CD14-positive monocyte (primary cell): ENCODE results near the gene PTPN2. TPM values are rescaled to one million over a fixed set of nuclear protein-coding genes. Genes with fewer than 3 reads are reported as not detected.
A peak's percentile ranks its signal among the peaks of the same experiment; 100 is the strongest.

Source experiments
- DNase-seq, 3 donors: peaks; one replicate each; pipeline ENCODE4 v3.0.0-alpha.2; 2011 to 2022
- H2AFZ ChIP-seq: 2 replicates; pipeline ENCODE4 v1.6.0; 2012; ENCODE audit warnings: mild to moderate bottlenecking, low read depth, low read length, inconsistent platforms; ENCODE audit not compliant: insufficient read depth, poor library complexity, severe bottlenecking
- H3K27ac ChIP-seq, 2 donors: 1 replicate in 1 of 2; 2 replicates in 1 of 2; pipeline ENCODE4 v1.5.1; 2012 to 2013; ENCODE audit warnings: low read length in 2 of 2, control low read depth in 1 of 2, inconsistent platforms in 1 of 2, low read depth in 1 of 2, mild to moderate bottlenecking in 1 of 2
- H3K27me3 ChIP-seq, 2 donors: one replicate each; pipeline versions ENCODE4 v1.6.0 to v1.6.1; 2011 to 2013; ENCODE audit warnings: low read length in 2 of 2; ENCODE audit not compliant: control insufficient read depth in 2 of 2, insufficient read depth in 2 of 2
- H3K36me3 ChIP-seq, 2 donors: replicated peaks in 1 of 2; 1 replicate in 1 of 2; 2 replicates in 1 of 2; pipeline versions ENCODE4 v1.5.1 to v1.6.1; 2012 to 2013; ENCODE audit warnings: low read length in 2 of 2, control low read depth in 1 of 2, inconsistent platforms in 1 of 2, mild to moderate bottlenecking in 1 of 2; ENCODE audit not compliant: insufficient read depth in 2 of 2, control insufficient read depth in 1 of 2
- H3K4me1 ChIP-seq, 2 donors: 1 replicate in 1 of 2; 2 replicates in 1 of 2; pipeline versions ENCODE4 v1.5.1 to v1.6.1; 2012 to 2013; ENCODE audit warnings: low read length in 2 of 2, control low read depth in 1 of 2, inconsistent platforms in 1 of 2, mild to moderate bottlenecking in 1 of 2, moderate library complexity in 1 of 2; ENCODE audit not compliant: insufficient read depth in 2 of 2, control insufficient read depth in 1 of 2
- H3K4me2 ChIP-seq: replicated peaks from 2 replicates; pipeline ENCODE3; 2012; ENCODE audit warnings: low read length, moderate library complexity, mild to moderate bottlenecking; ENCODE audit not compliant: poor library complexity, severe bottlenecking; ENCODE audit errors: extremely low read depth
- H3K4me3 ChIP-seq, 3 experiments: fragments of 200-600 bp in 1 of 3; sonication (generic) in 1 of 3; replicated peaks in 1 of 3; 1 replicate in 2 of 3; 2 replicates in 1 of 3; pipeline ENCODE4 v1.5.1; 2011 to 2013; ENCODE audit warnings: low read length in 3 of 3, mild to moderate bottlenecking in 3 of 3, control low read depth in 2 of 3, low read depth in 2 of 3, inconsistent platforms in 1 of 3, moderate library complexity in 1 of 3
- H3K79me2 ChIP-seq: 2 replicates; pipeline ENCODE4 v1.6.0; 2012; ENCODE audit warnings: mild to moderate bottlenecking, control low read depth, inconsistent platforms, low read length, moderate library complexity; ENCODE audit not compliant: insufficient read depth
- H3K9ac ChIP-seq: 2 replicates; pipeline ENCODE4 v1.6.0; 2017; ENCODE audit warnings: low read length, mild to moderate bottlenecking; ENCODE audit not compliant: insufficient read depth, poor library complexity, severe bottlenecking
- H3K9me3 ChIP-seq, 2 donors: replicated peaks in 1 of 2; 1 replicate in 1 of 2; 2 replicates in 1 of 2; pipeline versions ENCODE4 v1.5.1 to v1.6.1; 2012 to 2013; ENCODE audit warnings: low read length in 2 of 2, control low read depth in 1 of 2; ENCODE audit not compliant: control insufficient read depth in 1 of 2, insufficient read depth in 1 of 2
- H4K20me1 ChIP-seq: 2 replicates; pipeline ENCODE4 v1.6.0; 2012; ENCODE audit warnings: mild to moderate bottlenecking, low read length, control low read depth, moderate library complexity; ENCODE audit not compliant: insufficient read depth
- H3K27ac Mint-ChIP-seq, 7 donors: one replicate each; pipeline ENCODE4 v1.8.0; 2020; ENCODE audit warnings: mild to moderate bottlenecking in 7 of 7, mixed read lengths in 7 of 7, moderate library complexity in 6 of 7, inconsistent platforms in 2 of 7
- H3K27me3 Mint-ChIP-seq, 3 donors: one replicate each; pipeline ENCODE4 v1.8.0; 2021 to 2022; ENCODE audit warnings: low read depth in 3 of 3, mild to moderate bottlenecking in 3 of 3, mixed read lengths in 3 of 3, moderate library complexity in 3 of 3, inconsistent platforms in 1 of 3
- H3K36me3 Mint-ChIP-seq, 2 donors: one replicate each; pipeline ENCODE4 v1.8.0; 2020; ENCODE audit warnings: mixed read lengths in 2 of 2, inconsistent platforms in 1 of 2, mild to moderate bottlenecking in 1 of 2
- H3K4me1 Mint-ChIP-seq: one replicate; pipeline ENCODE4 v1.8.0; 2020; ENCODE audit warnings: mild to moderate bottlenecking, mixed read lengths
- H3K4me3 Mint-ChIP-seq, 2 donors: one replicate each; pipeline ENCODE4 v1.8.0; 2020; ENCODE audit warnings: mild to moderate bottlenecking in 2 of 2, mixed read lengths in 2 of 2, moderate library complexity in 1 of 2
- H3K9me3 Mint-ChIP-seq, 7 donors: one replicate each; pipeline ENCODE4 v1.8.0; 2020 to 2022; ENCODE audit warnings: mixed read lengths in 7 of 7, mild to moderate bottlenecking in 6 of 7, moderate library complexity in 6 of 7, inconsistent platforms in 2 of 7
- WGBS: methylation state at CpG from one replicate; pipeline ENCODE4 v1.1.5; 2013; ENCODE audit warnings: missing lambda C conversion rate; ENCODE audit not compliant: insufficient coverage; 5-methylcytosine and 5-hydroxymethylcytosine counted together
- intact Hi-C, 2 donors: fragments of 100-400 bp; cut with micrococcal nuclease; formaldehyde crosslinking; loops; one replicate each; pipeline versions ENCODE4 v1.15.0 to v1.15.1; 2023
- polyA plus RNA-seq, 3 donors: library from polyadenylated mRNA; depleted of rRNA in 1 of 3; unstranded in 2 of 3; stranded (reverse) in 1 of 3; fragments of 300-500 nt in 2 of 3; fragments of >200 nt in 1 of 3; fragmentation: Illumina TruSeq in 2 of 3; gene quantifications; 1 replicate in 2 of 3; 2 replicates in 1 of 3; pipeline ENCODE4 v1.2.3, GENCODE V29; 2012 to 2021
- TF ChIP-seq, protein P1 (sequence below): fragments of 200-600 bp; IDR thresholded peaks from one replicate; pipeline ENCODE4 v1.8.0; 2022; ENCODE audit warnings: antibody characterized with exemption, mild to moderate bottlenecking

PTPN2 gene
- polyA plus RNA-seq, 3 donors = 55.6 to 108 (median 78.4) TPM

DNA sequence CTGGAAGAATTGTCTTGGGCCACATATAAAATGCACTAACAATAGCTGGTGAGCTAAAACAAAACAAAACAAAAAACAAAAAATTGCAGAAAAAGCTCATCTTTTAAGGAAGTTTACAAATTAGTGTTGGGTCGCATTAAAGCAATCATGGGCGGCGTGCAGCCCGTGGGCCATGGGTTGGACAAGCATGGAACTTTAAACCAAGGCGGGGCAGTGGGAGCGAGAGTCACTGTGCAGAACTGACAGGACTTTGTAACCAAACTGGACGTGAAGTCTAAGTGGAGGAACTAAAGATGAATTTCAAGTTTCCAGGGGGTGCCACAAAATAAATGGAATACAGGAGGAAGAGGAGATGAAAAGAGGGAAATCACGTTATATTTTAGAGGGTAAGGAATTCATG lies 100.5 kb downstream of the PTPN2 start:
- 96% methylated on average over 8 of the region's 8 CpGs for WGBS
- Histone ChIP-seq H3K9ac (no peak overlapping the region), H3K36me3 (peaks cover 4 to 42% of the 10 kb centered on the region in 2 donors), H4K20me1 (no peaks in the 10 kb centered on the region), H3K4me1 (no peaks in the 10 kb centered on the region), H3K27me3 (no peaks in the 10 kb centered on the region), H3K4me2 (no peak overlapping the region), H3K4me3 (no peak overlapping the region), H3K27ac (no peak overlapping the region), H3K9me3 (no peaks in the 10 kb centered on the region), H3K79me2 (no peaks in the 10 kb centered on the region), H2AFZ (no peak overlapping the region)
- no peak for DNase-seq
- TF ChIP-seq, protein P1, sequence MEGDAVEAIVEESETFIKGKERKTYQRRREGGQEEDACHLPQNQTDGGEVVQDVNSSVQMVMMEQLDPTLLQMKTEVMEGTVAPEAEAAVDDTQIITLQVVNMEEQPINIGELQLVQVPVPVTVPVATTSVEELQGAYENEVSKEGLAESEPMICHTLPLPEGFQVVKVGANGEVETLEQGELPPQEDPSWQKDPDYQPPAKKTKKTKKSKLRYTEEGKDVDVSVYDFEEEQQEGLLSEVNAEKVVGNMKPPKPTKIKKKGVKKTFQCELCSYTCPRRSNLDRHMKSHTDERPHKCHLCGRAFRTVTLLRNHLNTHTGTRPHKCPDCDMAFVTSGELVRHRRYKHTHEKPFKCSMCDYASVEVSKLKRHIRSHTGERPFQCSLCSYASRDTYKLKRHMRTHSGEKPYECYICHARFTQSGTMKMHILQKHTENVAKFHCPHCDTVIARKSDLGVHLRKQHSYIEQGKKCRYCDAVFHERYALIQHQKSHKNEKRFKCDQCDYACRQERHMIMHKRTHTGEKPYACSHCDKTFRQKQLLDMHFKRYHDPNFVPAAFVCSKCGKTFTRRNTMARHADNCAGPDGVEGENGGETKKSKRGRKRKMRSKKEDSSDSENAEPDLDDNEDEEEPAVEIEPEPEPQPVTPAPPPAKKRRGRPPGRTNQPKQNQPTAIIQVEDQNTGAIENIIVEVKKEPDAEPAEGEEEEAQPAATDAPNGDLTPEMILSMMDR = no peak
- intact Hi-C loops = no loop called here
- Mint-ChIP-seq H3K36me3 (peaks cover 15 to 32% of the 10 kb centered on the region in 2 donors), H3K27ac (peak overlapping the region in 2 of 7 donors; percentile 41 to 56), H3K4me3 (no peak overlapping the region), H3K4me1 (no peaks in the 10 kb centered on the region), H3K9me3 (no peaks in the 10 kb centered on the region), H3K27me3 (peaks cover 0 to 2% (median 1%) of the 10 kb centered on the region in 3 donors)

DNA sequence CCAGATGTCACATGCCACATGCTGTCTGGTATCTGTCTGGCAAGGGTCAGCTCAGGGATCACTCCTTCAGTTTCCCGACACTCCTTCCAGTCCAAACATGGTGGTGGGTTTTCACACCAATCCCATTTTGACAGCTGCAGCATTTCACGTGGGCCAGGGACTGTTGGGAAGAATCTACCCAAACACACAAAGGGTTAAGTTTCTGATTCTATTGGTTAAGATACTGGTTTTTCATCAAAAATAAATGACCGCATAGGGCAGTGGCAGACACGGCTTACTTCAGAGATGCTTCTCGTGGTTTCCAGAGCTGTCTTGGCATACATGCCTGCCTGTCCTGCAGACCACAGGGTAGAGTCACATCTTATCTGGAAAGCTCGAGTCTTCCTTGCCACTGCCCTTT lies 101.5 kb downstream of the PTPN2 start:
- intact Hi-C loops = no loop called here
- Mint-ChIP-seq H3K27me3 (peaks cover 0 to 7% (median 1%) of the 10 kb centered on the region in 3 donors), H3K4me1 (no peaks in the 10 kb centered on the region), H3K27ac (peak overlapping the region in 1 of 7 donors; percentile 43), H3K36me3 (peaks cover 15 to 30% of the 10 kb centered on the region in 2 donors), H3K4me3 (no peak overlapping the region), H3K9me3 (no peaks in the 10 kb centered on the region)
- Histone ChIP-seq H4K20me1 (no peaks in the 10 kb centered on the region), H3K79me2 (no peaks in the 10 kb centered on the region), H3K4me1 (no peaks in the 10 kb centered on the region), H3K9me3 (no peaks in the 10 kb centered on the region), H3K36me3 (peaks cover 2 to 34% of the 10 kb centered on the region in 2 donors), H3K27me3 (no peaks in the 10 kb centered on the region), H3K4me2 (no peak overlapping the region), H3K27ac (no peak overlapping the region), H2AFZ (no peak overlapping the region), H3K9ac (no peak overlapping the region), H3K4me3 (no peak overlapping the region)
- TF ChIP-seq, protein P1 = no peak
- 85% methylated on average over 4 of the region's 6 CpGs for WGBS
- no peak for DNase-seq
